Activated CD4-positive, CD25-positive, alpha-beta regulatory T cell treated with anti-CD3 and anti-CD28 coated beads, Interleukin-2, amount 50 U/mL, for 72 hours (primary cell): ENCODE data around the gene ADORA1.

Experiments used
- DNase-seq: peaks from one replicate; pipeline ENCODE4 v3.0.0; 2021

Gene ADORA1

DNA sequence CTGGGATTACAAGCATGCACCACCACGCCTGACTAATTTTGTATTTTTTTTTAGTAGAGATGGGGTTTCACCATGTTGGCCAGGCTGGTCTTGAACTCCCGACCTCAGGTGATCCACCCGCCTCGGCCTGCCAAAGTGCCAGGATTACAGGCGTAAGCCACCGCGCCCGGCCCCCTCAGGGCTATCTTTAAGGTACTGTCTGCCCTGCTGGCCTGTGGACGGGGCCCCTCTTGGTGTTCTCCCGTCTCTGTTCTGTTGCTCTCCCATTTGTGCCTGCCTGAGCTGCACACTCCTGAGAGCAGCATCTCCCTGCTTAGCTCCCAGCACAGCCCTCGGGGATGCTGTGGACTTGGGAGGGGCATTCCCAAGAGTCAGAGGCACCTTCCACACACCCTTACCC, 34.2 kb downstream of the ADORA1 start:
- no peak for DNase-seq

DNA sequence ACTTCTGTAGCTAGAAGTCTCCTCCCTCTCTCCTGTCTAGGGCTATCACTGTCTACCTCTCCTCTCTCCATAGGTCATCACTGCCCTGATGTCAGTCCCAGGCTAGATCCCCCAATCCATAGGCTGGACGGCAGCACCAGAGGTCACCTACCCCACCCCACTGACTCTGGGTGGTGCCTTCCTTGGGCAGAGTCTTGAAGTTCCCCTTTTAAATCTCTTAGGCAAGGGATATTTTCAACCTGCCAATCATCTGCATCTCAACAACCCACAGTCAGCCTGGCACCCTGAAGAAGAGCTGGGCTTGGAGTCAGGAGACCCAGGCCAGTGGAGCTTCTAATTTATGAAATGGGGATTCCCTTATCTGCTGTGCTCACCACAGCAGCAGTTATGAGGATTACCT, 34.9 kb downstream of the ADORA1 start:
- DNase-seq, result no peak

- no peak for DNase-seq
Observed at GRCh38 chr1:203163891-203164635, 36.5 kb downstream of the ADORA1 start.

DNA sequence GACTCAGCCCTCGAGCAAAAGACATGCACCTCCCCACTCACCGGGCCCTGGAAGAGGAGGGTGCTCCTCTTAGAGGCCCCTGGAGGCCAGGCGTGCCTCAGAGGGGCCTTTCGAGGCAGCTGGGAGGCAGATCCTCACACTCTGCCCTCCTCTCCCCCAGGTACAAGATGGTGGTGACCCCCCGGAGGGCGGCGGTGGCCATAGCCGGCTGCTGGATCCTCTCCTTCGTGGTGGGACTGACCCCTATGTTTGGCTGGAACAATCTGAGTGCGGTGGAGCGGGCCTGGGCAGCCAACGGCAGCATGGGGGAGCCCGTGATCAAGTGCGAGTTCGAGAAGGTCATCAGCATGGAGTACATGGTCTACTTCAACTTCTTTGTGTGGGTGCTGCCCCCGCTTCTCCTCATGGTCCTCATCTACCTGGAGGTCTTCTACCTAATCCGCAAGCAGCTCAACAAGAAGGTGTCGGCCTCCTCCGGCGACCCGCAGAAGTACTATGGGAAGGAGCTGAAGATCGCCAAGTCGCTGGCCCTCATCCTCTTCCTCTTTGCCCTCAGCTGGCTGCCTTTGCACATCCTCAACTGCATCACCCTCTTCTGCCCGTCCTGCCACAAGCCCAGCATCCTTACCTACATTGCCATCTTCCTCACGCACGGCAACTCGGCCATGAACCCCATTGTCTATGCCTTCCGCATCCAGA, 37.7 kb downstream of the ADORA1 start:
- DNase-seq, result no peak

DNA sequence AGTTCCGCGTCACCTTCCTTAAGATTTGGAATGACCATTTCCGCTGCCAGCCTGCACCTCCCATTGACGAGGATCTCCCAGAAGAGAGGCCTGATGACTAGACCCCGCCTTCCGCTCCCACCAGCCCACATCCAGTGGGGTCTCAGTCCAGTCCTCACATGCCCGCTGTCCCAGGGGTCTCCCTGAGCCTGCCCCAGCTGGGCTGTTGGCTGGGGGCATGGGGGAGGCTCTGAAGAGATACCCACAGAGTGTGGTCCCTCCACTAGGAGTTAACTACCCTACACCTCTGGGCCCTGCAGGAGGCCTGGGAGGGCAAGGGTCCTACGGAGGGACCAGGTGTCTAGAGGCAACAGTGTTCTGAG, 38.3 kb downstream of the ADORA1 start:
- no peak for DNase-seq

- DNase-seq, result no peak
Observed at GRCh38 chr1:203166192-203166940, 38.8 kb downstream of the ADORA1 start.

GRCh38 chr1:203167026-203167912, 39.7 kb downstream of the ADORA1 start:
- no peak for DNase-seq

DNA sequence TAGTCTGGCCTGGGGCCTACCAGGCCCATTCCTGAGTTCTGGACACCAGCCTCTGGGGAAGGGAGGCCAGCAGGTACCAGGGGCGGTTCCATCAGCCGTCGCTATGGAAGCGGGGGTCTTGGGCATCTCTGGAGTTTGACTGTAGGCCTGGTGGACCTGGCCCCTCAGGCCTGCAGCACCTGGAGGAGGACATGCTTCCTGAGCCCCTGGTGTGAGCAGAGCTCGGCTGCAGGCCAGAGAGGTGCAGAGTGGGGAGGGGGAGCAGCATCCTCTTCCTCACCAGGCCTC, 40.3 kb downstream of the ADORA1 start:
- no peak for DNase-seq

GRCh38 chr1:203168256-203168786, 40.8 kb downstream of the ADORA1 start:
- no peak for DNase-seq

GRCh38 chr1:203168991-203169390, 41.5 kb downstream of the ADORA1 start:
- DNase-seq, result no peak

DNA sequence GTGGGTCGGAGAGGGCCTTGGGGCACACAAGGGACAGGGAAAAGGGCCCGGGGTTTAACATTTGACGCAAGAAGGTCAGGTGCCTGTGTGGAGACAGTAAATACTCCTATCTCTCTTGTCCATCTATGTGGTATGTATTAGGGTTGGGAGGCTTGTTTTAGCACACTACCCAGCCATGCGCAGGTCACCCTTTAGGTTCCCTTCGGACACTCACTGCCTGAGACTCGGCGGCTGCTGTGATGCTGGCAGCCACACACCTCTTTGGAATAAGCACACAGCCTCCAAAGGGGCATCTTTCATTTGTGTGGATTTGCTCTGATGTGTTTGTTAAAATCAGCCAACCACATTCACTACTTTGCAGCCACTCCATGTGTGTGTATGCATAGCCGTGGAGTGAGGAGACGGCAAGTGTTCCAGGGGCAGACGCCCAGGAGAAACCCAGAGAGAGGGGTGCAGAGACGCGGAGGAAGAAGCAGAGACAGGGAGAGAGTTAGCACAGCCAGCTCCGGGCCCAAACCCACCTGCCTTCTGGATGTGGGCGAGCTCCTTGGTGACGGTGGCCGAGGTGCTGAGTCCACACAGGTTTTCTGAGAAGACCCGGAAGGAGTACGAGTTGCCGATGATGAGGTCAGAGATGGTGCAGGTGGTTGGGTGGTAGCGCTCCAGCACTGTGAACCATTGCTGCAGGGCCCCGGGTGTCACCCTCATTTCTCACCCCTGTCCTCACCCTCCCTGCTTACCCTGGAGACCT, 42.4 kb downstream of the ADORA1 start:
- no peak for DNase-seq

DNA sequence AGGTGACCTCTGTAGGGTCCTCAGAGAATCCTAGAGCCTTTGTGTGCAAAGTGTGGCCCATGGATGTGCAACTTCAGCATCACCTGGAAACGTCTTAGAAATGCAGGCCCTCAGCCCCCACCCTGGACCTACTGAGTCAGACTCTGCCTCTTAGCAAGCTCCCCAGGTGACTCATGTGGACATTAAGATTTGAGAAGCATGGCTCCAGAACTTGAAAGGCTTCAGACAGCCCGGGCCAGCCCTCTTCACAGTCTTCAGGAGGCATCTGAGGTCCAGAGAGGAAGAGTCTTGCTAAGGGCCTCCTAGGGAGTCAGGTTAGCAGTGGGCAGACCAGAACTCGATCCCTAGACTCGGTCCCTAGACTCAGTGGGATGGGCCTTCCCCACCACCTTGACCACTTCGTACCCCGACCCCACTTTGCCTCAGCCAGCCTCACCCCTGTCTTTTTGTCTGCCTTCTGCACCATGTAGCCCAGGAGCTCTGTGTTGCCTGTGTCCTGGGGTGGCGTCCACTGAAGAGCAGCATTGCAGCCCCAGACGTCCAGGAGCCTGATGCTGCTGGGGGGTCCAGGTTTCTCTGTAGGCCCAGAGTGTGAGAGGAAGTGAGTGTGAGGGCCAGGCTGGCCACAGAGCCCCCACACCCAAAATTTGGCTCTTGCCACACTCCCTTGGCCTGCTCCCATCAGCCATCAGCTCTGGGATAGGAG, 43.3 kb downstream of the ADORA1 start:
- no peak for DNase-seq

DNA sequence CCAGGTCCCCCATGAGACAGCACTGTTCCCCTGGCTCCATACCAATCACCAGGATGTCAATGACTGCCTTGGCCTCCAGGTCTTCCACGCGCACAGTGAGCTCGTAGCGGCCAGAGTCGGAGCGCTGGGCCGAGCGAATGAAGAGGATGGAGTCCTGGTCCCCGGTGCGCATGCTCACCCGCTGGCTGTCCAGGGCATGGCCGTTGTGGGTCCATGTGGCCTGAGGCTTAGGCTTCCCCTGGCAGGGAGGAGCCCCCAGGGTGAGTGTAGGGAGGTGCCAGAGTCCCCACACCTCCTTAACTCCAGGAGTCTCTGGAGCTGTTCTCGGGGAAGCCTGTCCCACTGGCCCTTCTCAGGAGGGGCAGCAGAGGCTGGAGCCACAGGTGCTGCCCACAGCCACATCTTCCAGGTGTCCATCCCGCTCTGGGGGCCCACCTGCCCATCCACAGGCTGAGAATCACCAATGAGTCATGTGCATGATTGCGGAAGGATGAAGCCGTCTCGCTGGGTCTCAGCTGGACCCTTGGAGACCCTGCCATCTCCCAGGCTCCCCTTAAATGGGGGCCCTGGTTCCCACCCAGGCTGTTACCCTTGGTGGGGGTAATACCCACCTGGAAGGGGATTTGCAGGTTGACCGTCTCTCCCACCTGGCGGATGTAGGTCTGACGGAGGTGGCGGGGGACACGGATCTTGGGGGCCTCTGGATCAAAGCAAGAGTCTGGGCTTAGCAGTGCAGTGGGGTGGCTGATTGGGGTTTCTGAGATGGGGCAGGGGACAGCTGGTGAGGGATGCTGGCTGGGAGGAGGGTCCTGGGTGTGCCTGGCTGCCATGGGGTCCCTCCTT, 44.0 kb downstream of the ADORA1 start:
- DNase-seq, result no peak

DNA sequence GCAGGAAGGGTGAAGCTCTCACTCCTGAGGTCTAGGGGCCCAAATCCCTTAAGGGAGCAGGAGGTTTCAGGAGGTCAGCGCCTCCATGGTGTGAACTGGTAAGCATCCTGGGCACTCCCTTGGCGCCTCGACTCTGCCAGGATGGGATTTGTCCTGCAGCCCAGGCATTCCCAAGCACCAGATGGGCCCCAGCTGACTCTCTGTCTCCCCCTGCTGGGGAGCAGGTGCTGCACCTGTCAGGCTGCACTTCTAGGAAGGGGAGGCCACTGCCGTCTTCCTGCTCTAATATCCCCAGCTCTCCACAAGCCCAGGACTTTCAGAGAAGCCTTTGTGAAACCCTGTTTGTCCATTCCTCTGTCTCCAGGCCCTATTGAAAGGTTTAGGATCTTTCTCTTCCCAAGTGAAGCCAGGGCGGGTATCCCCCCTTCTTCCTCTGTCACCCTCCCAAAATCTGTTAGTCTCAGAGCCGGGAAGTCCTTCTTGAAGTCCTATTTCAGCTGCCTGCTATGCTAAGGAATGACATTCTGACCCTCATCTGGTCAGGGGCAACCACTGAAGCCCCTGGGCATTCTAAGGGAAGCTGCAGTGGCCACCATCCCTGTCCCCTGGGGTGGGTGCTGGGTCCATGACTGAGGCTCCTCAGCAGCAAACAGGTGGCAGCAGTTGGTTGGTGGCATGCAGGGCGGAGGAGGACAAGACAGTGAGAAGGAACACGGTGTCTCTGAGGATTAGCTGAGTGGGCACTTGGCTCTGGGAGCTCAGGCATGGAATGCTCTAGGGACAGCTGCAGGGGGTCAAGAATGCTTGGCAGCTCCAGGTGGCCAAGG, 44.9 kb downstream of the ADORA1 start:
- DNase-seq, result peak; percentile 41

- no peak for DNase-seq
Observed at GRCh38 chr1:203173011-203173555, 45.6 kb downstream of the ADORA1 start.

DNA sequence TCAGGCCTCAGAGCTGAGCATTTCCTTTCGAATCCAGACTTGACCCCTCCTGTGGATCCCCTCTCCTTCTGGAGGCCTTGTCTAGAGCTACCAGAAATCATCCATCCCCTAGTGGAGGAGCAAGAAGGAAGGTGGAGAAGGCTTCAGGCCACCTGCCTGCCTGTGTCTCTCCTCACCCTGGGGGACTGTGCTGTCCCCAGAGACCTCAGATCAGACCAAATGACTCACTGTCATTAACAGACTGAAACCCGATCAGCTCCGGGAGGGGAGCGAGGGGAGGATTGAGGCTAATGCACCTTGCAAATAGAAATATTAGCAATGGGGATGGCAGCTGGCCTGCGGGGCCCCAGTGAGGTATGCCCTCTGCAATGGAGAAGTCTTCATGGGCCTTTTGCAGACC, 46.0 kb downstream of the ADORA1 start:
- DNase-seq, result no peak

- DNase-seq, result no peak
Observed at GRCh38 chr1:203174324-203174985, 46.9 kb downstream of the ADORA1 start.

- no peak for DNase-seq
Observed at GRCh38 chr1:203175237-203175826, 47.8 kb downstream of the ADORA1 start, which contains the start of gene MYBPH. TSS of gene MYBPH (minus strand) at chr1:203175826. CDS start at chr1:203175755, 71 bp downstream.
